VCaP (cell line): ENCODE results near the gene OR6B3.

ENCODE experiments used
- H3K27ac ChIP-seq: fragments of 450-650 bp; 2 replicates; pipeline ENCODE4 v1.5.1; 2017
- TF ChIP-seq, protein P1 (sequence below): fragments of 450-650 bp; conservative IDR thresholded peaks from 2 replicates; pipeline ENCODE4 v1.5.1; 2017; ENCODE audit warnings: mild to moderate bottlenecking, moderate library complexity

The OR6B3 gene

DNA sequence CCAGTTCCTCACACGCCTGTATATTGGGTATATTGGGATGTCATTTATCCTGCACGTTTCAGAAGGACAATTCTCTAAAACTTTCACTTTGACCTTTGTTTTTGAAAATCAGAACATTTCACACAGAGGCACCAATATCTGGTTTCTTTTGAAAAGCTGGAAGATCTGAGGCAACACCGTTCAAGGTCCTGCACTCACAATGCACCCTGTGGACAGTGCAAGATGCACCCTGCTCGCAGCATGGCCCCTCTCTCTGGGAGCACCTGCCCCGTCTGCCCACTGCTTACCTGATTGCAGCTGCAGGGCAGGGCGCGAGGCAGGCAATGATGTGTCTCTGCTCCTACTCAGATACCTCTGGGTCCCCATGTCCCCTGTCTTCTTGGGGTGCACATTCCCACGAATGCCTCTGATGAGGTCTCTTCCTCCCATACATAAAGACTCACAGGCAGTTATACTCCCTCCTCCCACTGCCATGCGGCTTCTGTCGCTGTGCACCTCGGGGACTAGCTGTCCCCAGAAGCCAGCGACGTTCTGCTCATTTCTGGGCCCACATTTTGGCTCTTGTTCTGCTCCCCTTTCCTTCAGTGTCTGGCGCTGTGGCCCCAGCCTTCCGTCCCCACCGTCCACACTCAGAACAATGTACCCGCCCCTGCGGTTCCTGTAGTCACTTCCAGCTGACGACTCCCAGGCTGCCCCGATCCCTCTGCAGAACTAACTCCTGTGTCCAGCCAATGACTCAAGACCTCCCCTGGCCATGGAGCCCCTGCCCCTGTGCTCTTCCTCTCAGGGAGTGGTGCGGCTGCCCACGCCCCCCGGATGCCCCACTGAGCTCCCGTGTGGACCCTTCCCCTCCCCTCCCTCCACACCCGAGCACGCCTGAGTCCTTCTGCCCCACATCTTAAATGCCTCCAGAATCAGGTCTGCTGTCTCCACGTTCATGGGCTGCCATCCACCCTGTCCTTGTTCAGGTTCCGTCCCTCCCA, at the start of gene OR6B3:
OR6B3 (minus strand) TSS at position 349 of the 983 bp plus-strand sequence.
- no peak within 1 kb of the TSS for H3K27ac ChIP-seq
- TF ChIP-seq, protein P1, sequence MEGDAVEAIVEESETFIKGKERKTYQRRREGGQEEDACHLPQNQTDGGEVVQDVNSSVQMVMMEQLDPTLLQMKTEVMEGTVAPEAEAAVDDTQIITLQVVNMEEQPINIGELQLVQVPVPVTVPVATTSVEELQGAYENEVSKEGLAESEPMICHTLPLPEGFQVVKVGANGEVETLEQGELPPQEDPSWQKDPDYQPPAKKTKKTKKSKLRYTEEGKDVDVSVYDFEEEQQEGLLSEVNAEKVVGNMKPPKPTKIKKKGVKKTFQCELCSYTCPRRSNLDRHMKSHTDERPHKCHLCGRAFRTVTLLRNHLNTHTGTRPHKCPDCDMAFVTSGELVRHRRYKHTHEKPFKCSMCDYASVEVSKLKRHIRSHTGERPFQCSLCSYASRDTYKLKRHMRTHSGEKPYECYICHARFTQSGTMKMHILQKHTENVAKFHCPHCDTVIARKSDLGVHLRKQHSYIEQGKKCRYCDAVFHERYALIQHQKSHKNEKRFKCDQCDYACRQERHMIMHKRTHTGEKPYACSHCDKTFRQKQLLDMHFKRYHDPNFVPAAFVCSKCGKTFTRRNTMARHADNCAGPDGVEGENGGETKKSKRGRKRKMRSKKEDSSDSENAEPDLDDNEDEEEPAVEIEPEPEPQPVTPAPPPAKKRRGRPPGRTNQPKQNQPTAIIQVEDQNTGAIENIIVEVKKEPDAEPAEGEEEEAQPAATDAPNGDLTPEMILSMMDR: no peak

DNA sequence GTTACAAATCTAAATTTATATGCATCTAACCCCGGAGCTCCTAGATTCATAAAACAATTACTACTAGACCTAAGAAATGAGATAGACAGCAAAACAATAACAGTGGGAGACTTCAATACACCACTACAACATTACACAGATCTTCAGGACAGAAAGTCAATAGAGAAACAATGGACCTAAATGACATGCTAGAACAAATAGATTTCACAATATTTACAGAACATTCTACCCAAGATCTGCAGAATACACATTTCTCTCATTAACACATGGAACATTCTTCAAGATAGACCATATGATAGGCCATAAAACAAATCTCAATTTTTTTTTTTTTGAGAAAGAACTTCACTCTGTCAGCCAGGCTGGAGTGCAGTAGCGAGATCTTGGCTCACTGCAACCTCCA, 45.0 kb upstream of the OR6B3 start:
- TF ChIP-seq, protein P1: no peak
- H3K27ac ChIP-seq: no peak overlapping the region

DNA sequence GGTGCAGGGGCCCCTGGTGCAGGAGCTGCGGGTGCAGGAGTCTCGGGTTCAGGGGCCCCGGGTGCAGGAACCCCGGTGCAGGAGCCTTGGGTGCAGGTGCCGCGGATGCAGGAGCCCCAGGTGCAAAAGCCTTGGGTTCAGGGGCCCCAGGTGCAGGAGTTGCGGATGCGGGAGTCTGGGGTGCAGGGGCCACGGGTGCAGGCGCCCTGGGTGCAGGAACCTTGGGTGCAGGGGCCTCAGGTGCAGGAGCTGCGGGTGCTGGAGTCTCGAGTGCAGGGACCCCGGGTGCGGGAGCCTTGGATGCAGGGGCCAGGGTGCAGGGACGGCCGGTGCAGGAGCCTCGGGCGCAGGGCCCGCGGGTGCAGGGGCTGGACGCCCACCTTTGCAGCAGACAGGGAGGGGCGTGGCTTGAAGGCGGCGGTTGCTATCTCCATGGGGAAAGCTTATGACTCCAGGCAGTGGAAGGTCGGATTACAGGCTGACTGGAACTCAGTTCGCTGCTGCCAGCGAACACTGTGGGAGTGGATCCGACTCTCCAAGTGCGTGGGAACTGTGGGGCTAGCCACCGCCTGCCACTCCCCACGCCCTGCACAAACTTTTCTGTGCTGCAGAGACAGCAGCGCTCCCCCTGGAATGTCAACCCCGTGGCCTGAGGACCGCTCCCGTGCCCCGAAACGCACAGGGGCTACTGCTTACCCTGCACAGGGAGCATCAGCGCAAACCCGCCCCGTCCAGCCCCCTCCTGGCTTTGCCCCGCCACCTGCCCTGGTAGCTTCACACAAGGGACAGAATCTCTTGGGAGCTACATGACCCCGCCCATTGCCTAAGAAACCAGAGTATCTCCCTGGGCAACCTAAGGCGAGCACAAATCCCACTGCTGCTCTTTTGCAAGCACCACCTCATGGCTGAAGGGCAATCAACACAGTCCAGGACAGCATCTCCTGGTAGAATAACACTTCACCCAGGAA, 42.5 kb upstream of the OR6B3 start:
- TF ChIP-seq, protein P1: no peak
- no peak overlapping the region for H3K27ac ChIP-seq

DNA sequence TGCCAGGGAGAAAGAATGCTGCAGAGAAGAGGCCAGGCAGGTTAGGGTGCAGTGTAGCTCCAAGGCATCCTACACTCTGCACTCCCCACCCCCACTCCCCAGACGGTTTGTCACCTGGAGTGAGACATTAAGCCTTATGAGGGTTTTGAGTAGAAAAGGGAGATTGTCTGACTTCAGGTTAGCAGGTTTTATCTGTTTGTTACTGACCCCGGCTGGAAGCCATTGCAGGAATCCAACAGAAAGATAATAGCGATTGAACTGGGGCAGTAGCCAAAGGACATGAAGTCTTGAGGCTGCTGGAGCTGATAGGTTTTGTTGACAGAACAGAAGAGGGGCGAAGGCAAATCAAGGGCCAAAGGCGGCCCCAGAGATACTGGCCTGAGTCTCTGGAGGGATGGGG, 36.0 kb upstream of the OR6B3 start:
- TF ChIP-seq, protein P1: no peak

DNA sequence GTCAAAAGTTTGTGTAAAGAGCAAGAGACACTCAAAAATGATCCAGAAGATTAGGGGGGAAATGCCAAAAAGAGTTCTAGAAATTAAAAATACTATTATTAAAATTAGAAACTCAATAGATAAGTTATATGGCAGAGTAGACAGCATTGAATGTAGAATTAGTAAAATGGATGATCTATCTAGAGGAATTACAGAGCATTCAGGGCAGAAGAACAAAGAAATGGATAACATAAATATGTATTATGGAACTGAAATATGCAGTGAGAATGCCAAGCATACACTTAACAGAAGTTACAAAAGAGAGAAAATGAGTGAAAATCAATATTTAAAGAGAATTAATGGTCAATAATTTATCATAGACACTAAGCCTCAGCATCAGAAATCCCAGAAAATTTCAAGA, 33.2 kb upstream of the OR6B3 start:
- no peak overlapping the region for H3K27ac ChIP-seq
- TF ChIP-seq, protein P1: no peak

More for the DNA sequence above, 36.0 kb upstream of the OR6B3 start:
- H3K27ac ChIP-seq: no peak overlapping the region

DNA sequence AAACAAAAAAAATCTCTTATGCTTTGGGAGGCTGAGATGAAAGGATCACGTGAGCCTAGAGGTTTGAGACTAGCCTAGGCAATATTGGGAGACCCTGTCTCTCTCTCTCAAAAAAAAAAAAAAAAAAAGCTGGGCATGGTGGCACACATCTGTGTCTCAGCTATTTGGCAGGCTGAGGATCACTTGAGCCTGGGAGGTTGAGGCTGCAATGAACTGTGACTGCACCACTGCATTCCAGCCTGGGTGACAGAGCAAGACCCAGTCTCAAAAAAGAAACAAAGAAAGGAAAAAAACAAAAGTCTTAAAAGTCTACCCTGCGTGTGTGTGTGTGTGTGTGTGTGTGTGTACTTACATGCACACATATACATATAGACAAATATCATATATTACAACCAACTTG, 25.3 kb upstream of the OR6B3 start:
- TF ChIP-seq, protein P1: no peak
- H3K27ac ChIP-seq: no peak overlapping the region

DNA sequence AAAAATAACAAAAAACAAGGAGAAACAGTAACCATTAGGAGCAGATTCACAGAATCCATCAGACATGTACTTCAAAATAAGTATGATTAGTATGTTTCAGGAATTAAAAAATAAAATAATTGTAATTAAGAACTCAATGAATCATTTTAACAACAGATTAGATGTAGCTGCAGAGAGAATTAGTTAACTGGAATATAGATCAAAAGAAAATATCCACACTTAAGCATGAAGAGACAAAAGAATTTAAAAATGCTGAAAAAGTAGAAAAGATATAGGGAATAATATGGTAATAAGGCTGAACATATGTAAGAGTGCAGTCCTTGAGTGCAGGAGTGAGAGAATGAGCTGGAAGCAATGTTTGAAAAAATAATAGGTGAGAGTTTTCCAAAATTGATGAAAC, 24.1 kb upstream of the OR6B3 start:
- H3K27ac ChIP-seq: no peak overlapping the region
- TF ChIP-seq, protein P1: no peak
